Muscle of back (tissue), 11 donors: ENCODE data around the gene TRIB2. TPM values are rescaled to one million over a fixed set of nuclear protein-coding genes. Genes with fewer than 3 reads are reported as not detected.
A peak's percentile ranks its signal among the peaks of the same experiment; 100 is the strongest.

Experiments used
- DNase-seq, 3 donors: peaks; one replicate each; pipeline versions ENCODE4 v3.0.0 to v3.0.0-alpha.2; 2013
- polyA plus RNA-seq, 10 donors: library from polyadenylated mRNA; unstranded; fragments of 120-200 nt; gene quantifications; one replicate each; pipeline ENCODE4 v1.2.1, GENCODE V29; 2013; ENCODE audit not compliant: insufficient read length in 10 of 10

TRIB2 gene
- polyA plus RNA-seq, 10 donors: 46.6 to 79.7 (median 54.8) TPM

- no peak for DNase-seq
Measured at GRCh38 chr2:12773586-12774394, 57.1 kb downstream of the TRIB2 start.

- peak in 2 of 3 donors; percentile 66 to 67 for DNase-seq
Measured at GRCh38 chr2:12774395-12774727, 57.6 kb downstream of the TRIB2 start.

GRCh38 chr2:12776521-12776961 is 59.8 kb downstream of the TRIB2 start:
- peak in 2 of 3 donors; percentile 56 to 69 for DNase-seq

GRCh38 chr2:12778369-12778768 is 61.6 kb downstream of the TRIB2 start:
- peak in 1 of 3 donors; percentile 54 for DNase-seq

GRCh38 chr2:12778811-12779579 is 62.3 kb downstream of the TRIB2 start:
- no peak for DNase-seq

GRCh38 chr2:12781329-12781728 is 64.6 kb downstream of the TRIB2 start:
- DNase-seq: no peak

- DNase-seq: peak; percentile 83 to 90 (median 88)
Measured at GRCh38 chr2:12787891-12788801, 71.4 kb downstream of the TRIB2 start.

- no peak for DNase-seq
Measured at GRCh38 chr2:12791906-12792305, 75.2 kb downstream of the TRIB2 start.
